ENCODE measurements around the gene ZFYVE28. TPM values are rescaled to one million over a fixed set of nuclear protein-coding genes. Genes with fewer than 3 reads are reported as not detected.

Gene ZFYVE28
- total RNA-seq, 2 donors from 2014 or later: 5.7 to 16.8 TPM

DNA sequence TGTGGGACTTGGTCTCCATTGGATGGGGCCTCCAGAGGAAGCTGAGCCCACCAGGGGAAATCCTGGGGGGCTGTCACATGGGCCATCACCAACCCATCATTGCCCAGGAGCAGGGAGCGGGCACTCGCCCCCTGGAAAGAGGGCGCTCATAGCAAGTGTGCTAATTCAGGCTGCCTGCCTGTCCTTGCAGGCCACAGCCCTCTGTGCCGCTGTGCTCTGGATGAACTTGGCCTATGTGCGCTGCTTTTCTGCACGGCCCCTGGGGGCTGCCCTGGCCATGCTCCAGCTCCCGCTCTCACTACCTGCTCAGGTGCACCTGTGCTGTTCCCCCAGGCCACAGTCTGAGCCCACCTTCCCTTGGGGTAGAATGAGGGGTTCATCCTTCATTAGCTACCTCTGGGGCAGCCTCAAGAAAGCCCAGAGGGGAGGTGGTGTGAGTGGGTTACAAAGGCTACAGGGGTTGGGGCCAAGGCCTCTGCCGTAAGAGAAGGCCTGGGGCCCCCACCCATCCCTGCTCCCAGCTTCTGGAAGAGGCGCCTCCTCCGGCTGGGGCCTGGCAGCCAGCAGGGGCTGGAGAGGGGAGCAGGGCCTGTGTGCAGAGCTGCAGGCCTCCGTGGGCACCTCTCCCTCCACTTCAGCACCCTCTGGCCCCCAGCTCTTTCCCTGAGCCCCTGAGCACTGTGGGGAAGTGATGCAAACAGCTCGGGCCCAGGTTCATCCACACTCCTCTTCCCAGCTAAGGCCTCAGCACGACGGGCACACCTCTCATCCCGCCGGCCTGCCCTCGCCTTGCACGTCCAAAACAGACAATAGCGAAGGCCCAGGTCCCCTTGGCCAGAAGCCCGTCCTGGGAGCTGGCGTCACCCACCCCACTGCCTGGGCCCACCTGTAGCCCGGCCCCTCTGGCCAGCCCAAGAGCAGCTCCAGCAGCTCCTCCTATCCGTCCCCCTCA is 9.2 kb upstream of the ZFYVE28 start:
- no peak for TF ChIP-seq POLR2A (IDR thresholded peaks at IDR 0.05)
- TF ChIP-seq, protein P1, sequence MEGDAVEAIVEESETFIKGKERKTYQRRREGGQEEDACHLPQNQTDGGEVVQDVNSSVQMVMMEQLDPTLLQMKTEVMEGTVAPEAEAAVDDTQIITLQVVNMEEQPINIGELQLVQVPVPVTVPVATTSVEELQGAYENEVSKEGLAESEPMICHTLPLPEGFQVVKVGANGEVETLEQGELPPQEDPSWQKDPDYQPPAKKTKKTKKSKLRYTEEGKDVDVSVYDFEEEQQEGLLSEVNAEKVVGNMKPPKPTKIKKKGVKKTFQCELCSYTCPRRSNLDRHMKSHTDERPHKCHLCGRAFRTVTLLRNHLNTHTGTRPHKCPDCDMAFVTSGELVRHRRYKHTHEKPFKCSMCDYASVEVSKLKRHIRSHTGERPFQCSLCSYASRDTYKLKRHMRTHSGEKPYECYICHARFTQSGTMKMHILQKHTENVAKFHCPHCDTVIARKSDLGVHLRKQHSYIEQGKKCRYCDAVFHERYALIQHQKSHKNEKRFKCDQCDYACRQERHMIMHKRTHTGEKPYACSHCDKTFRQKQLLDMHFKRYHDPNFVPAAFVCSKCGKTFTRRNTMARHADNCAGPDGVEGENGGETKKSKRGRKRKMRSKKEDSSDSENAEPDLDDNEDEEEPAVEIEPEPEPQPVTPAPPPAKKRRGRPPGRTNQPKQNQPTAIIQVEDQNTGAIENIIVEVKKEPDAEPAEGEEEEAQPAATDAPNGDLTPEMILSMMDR (IDR thresholded peaks at IDR 0.05): no peak
- Histone ChIP-seq H3K9me3 (no peaks in the 10 kb centered on the region), H3K36me3 (replicated peaks in 1 of 2; ENCODE audit: insufficient read depth in 1 of 2, low read depth in 2 of 2) (no peaks in the 10 kb centered on the region), H3K4me1 (peaks cover 3% of the 10 kb centered on the region), H3K27me3 (no peaks in the 10 kb centered on the region), H3K27ac (no peak overlapping the region), H3K4me3 (no peak overlapping the region)
- no peak for ATAC-seq
- DNase-seq: no peak
- intact Hi-C loops (cut with DNase I): loop anchor here (10.0 kb wide), 1 partner anchor 163 kb away; the partner anchor contains the start of gene MXD4
- WGBS, 2 donors: 91 to 93% methylated on average over 16 to 23 of the region's 23 CpGs

DNA sequence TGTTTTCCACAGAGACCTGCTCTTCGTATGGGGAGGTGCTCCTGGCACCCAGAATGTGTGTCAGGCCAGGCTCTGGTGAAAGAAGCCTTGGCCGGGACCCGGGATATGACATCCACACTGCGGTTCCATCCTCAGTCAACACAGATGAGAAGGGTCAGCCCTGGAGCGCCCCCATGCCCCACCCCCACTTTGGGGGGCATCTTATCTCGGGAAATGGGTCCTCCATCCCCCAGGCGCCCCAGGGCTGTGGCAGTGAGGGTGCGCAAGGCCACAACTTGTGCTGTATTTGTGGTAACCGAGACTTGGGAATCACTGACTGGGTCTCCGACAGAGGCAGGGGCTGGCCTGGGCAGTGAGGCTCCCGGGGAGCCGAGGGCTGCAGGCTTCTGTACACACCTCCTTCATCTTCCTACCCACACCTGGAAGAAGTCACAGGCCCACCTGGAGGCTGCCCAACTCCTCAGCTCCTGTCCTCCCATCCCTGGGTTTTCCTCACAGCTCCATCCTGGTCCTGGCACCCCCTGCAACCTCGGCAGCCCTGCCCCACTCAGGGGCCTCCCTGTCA is 8.3 kb upstream of the ZFYVE28 start:
- DNase-seq (no peak), ATAC-seq (no peak)
- no peak overlapping the region for H3K27ac ChIP-seq
- intact Hi-C loops (cut with DNase I): loop anchor here (10.0 kb wide), 1 partner anchor 162 kb away; the partner anchor contains the start of gene MXD4
- 77 to 81% methylated on average over 8 to 11 of the region's 13 CpGs for WGBS, 2 donors
- H3K9me3 ChIP-seq: no peaks in the 10 kb centered on the region
- H3K4me3 ChIP-seq: no peak overlapping the region
- TF ChIP-seq, protein P1 (IDR thresholded peaks at IDR 0.05): no peak
- no peak for TF ChIP-seq POLR2A (IDR thresholded peaks at IDR 0.05)
- peaks cover 3% of the 10 kb centered on the region for H3K4me1 ChIP-seq
- no peaks in the 10 kb centered on the region for H3K27me3 ChIP-seq
- no peaks in the 10 kb centered on the region for H3K36me3 ChIP-seq (replicated peaks in 1 of 2; ENCODE audit: insufficient read depth in 1 of 2, low read depth in 2 of 2)

- no peak for ATAC-seq
- WGBS, 2 donors: 60 to 73% methylated on average over 3 to 4 of the region's 8 CpGs
- no peak for TF ChIP-seq POLR2A (IDR thresholded peaks at IDR 0.05)
- TF ChIP-seq, protein P1 (IDR thresholded peaks at IDR 0.05): no peak
- DNase-seq: no peak
- Histone ChIP-seq H3K4me1 (peaks cover 3% of the 10 kb centered on the region), H3K27me3 (no peaks in the 10 kb centered on the region), H3K27ac (no peak overlapping the region), H3K9me3 (no peaks in the 10 kb centered on the region), H3K36me3 (replicated peaks in 1 of 2; ENCODE audit: insufficient read depth in 1 of 2, low read depth in 2 of 2) (no peaks in the 10 kb centered on the region), H3K4me3 (no peak overlapping the region)
- intact Hi-C loops (cut with DNase I): loop anchor here (10.0 kb wide), 1 partner anchor 161 kb away; the partner anchor contains the start of gene MXD4
Observed at GRCh38 chr4:2426069-2426397, 7.6 kb upstream of the ZFYVE28 start.

DNA sequence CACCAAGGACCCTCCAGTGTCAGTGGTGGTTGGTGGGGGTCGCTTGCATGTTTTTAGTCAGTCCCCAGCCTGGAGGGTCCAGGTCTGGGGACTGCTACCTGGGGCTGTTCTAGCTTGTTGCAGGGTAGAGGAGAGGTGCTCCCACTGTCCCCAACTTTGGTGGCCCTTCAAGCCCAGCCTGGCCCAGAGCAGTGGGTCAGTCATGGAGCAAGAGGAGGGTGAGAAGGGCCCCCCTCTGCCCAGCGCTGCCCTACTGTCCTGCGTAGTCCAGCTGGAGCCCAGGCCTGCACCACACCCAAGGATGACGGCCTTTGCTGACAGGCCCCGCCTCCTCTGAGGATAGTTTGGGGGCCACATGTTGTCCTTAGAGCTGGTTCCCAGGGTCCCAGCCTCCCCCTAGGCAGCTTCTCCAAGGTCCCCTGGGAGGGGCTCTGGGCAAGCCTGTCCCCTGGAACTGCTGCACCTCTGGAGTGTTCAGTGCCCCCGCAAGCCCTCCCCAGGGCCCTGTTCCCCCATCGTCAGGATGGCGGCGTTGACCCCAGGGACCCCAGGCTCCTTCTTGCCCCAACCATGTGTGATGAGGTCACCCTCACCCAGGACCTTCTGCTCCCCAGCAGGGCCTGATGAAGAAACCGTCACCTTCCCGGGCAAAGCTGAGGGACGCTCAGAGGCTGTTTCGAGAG is 7.1 kb upstream of the ZFYVE28 start:
- intact Hi-C loops (cut with DNase I): loop anchor here (10.0 kb wide), 1 partner anchor 161 kb away; the partner anchor contains the start of gene MXD4
- 92 to 97% methylated on average over 8 to 13 of the region's 13 CpGs for WGBS, 2 donors
- DNase-seq (no peak), ATAC-seq (no peak)
- Histone ChIP-seq H3K27ac (no peak overlapping the region), H3K36me3 (replicated peaks in 1 of 2; ENCODE audit: insufficient read depth in 1 of 2, low read depth in 2 of 2) (no peaks in the 10 kb centered on the region), H3K4me3 (no peak overlapping the region), H3K9me3 (no peaks in the 10 kb centered on the region), H3K27me3 (no peaks in the 10 kb centered on the region), H3K4me1 (peaks cover 2% of the 10 kb centered on the region)
- TF ChIP-seq POLR2A (IDR thresholded peaks at IDR 0.05): no peak
- TF ChIP-seq, protein P1 (IDR thresholded peaks at IDR 0.05): no peak

All from body of pancreas (tissue), 4 donors.